ELF-1 (cell line): ENCODE data around the gene ELAPOR2.
"Not testable (repeated sequence)": the region's sequence is repeated elsewhere in the genome, so short reads cannot be mapped to it uniquely, and the experiment has no call there.

Source experiments
- DNase-seq: peaks from one replicate; pipeline ENCODE4 v3.0.0-alpha.2; 2016; ENCODE audit warnings: low read depth, low spot score

Gene ELAPOR2

DNA sequence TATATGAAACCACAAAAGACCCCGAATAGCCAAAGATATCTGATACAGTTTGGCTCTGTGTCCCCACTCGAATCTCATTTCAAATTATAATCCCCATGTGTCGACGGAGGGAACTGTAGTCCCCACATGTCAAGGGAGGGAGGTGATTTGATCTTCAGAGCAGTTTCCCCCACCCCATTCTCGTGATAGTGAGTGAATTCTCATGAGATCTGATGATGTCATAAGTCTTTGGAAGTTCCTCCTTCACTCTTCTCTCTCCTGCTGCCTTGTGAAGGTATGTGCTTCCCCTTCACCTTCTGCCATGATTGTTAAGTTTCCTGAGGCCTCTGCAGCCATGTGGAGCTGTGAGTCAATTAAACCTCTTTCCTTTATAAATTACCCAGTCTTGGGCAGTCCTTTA lies 13.0 kb downstream of the ELAPOR2 start:
- no peak for DNase-seq

DNA sequence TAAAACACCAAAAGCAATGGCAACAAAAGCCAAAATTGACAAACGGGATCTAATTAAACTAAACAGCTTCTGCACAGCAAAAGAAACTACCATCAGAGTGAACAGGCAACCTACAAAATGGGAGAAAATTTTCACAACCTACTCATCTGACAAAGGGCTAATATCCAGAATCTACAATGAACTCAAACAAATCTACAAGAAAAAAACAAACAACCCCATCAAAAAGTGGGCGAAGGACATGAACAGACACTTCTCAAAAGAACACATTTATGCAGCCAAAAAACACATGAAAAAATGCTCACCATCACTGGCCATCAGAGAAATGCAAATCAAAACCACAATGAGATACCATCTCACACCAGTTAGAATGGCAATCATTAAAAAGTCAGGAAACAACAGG lies 14.7 kb downstream of the ELAPOR2 start:
- DNase-seq = not testable (repeated sequence)

DNA sequence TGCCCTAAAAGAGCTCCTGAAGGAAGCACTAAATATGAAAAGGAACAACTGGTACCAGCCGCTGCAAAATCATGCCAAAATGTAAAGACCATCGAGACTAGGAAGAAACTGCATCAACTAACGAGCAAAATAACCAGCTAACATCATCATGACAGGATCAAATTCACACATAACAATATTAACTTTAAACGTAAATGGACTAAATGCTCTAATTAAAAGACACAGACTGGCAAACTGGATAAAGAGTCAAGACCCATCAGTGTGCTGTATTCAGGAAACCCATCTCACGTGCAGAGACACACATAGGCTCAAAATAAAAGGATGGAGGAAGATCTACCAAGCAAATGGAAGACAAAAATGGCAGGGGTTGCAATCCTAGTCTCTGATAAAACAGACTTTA lies 17.9 kb downstream of the ELAPOR2 start:
- not testable (repeated sequence) for DNase-seq

DNA sequence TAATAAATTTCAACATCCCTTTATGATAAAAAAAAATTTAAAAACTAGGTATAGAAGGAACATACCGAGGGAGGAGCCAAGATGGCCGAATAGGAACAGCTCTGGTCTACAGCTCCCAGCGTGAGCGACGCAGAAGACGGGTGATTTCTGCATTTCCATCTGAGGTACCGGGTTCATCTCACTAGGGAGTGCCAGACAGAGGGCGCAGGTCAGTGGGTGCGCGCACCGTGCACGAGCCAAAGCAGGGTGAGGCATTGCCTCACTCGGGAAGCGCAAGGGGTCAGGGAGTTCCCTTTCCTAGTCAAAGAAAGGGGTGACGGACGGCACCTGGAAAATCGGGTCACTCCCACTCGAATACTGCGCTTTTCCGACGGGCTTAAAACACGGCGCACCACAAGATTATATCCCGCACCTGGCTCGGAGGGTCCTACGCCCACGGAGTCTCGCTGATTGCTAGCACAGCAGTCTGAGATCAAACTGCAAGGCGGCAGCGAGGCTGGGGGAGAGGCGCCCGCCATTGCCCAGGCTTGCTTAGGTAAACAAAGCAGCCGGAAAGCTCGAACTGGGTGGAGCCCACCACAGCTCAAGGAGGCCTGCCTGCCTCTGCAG lies 19.7 kb downstream of the ELAPOR2 start:
- peak; percentile 11 for DNase-seq

DNA sequence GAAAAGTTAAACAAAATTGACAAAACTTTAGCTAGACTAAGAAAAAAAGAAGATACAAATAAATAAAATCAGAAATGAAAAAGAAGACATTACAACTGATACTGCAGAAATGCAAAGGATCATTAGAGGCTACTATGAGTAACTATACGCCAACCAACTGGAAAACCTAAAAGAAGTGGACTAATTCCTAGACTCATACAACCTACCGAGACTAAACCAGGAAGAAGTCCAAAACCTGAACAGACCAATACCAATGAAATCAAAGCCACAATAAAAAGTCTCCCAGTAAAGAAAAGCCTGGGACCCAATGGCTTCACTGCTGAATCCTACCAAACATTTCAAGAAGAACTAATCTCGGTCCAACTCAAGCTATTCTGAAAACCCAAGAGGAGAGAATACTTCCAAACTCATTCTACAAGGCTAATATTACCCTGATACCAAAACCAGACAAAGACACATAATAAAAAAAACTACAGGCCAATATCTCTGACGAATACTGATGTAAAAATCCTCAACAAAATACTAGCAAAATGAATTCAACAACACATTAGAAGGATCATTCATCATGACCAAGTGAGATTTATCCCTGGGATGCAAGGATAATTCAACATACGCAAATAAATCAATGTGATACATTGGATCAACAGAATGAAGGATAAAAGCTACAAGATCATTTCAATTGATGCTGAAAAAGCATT lies 20.3 kb downstream of the ELAPOR2 start:
- peak; percentile 11 for DNase-seq

DNA sequence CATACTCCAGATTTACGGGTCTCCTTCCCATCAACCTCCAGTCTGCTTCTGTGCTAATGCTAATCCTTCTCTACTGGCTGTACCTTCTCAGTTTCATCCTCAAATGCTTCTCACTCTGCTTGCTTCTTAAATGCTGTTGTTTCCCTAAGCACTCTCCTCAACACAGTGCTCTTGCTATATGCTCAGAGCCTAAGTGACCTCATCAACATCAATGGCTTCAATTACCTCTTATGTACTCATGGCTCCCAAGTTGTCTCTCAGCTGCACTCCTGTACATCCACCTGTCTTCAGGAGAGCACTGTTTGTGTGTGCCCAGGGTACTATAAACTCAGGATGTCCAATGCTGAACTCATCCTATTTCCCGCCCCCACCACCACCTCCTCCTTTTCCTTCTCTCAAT lies 22.5 kb downstream of the ELAPOR2 start:
- DNase-seq = no peak

DNA sequence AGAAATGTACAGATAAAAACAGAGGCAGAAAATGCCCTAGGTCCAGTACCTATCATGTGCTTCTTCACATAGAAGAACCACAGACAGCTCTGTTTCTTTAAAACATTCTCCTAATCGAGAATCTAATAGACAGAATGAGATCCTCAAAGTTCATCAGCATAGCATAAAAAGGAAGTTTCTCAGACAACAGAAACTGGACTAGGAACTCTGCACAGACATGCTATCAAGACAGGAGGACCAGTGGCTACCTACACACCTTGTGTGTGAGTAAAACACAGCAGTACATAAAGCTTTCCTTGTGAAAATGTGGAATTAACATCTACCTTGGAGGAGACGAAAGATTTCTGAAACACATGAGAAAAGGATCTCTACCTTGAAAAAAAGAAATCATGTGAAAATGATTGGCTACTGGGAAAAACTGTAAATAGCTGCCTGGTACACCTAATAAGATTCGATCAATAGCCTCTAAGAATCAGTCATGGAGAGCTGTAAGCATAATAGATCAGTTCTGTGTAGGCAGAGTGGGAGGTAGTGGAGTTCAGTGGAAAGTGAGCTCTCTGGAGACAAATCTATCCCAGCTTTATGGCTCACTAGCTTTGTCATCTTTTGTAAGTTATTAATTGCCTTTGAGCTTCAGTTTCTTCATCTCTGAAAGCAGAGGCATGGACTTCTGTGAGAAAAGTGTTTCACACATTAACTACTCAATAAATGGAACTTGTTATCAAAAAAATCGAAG lies 26.7 kb downstream of the ELAPOR2 start:
- no peak for DNase-seq

DNA sequence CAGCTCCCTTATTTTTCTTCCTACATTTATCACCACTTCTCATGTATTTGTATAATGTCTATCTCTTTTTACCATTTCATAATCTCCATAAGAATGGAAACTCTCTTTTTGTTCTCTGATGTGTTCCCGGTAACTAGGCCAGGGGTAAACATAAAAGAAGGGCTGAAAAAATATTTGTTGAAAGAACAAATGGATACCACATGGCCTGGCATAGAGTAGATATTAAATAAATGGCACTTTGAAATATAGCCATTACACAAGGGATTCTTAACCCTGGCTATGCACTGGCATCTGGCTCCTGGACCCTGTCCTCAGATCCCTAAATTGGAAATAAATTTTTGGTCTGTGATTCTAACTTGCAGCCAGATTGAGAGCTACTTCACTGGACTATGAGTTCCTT lies 30.4 kb downstream of the ELAPOR2 start:
- DNase-seq = no peak

DNA sequence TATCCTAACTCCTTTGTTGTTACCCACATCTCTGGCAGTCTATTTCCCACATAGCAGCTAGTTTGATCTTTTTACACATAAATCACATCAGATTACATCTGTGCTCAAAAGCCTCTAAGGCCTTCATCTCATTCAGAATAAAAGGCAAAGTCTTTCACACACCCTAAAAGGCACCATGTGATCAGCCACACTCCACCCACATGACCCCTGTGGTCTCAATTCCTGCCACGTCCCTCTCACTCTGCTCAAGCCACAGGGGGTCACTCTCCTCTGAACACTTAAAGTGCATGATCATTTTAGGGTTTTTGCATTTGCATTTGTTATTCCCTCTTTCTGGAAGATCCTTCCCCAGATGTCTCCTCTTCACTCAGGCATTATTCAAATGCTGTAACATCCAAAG lies 30.8 kb downstream of the ELAPOR2 start:
- DNase-seq = peak; percentile 2

DNA sequence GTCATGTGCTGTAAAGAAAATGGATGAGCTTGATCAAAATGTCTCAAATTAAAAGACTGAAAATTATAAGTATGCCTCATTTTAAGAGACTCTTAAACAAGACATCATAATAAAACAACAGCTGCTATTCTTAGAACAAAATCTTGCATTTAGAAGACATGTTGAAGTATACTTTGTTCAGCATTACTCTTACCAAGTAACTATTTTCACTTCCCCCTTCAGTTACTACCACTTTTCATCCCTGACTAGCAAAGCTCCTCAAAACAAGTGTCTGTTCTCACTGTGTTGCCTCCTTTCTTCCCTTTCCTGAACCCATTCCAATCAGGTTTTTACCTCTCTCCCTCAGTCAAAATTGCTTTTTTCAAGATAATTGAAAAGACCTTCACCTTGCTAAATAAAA lies 31.6 kb downstream of the ELAPOR2 start:
- no peak for DNase-seq

DNA sequence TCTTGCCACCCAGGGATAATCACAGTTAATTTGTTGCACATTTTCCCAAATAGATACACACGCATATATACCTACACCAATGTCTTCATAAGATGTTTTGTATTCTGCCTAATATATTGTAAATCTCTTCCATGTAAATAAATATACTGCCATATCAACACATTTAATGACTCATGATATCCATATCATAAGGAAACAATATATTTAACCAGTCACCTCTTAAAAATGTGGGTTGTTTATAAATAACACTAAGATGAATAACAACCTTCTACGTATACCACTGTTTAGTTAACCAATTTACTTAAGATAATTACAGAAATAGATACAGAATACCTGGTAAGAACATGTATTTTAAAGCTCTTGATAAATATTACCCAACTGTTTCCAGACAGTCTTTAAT lies 38.2 kb downstream of the ELAPOR2 start:
- DNase-seq = no peak

DNA sequence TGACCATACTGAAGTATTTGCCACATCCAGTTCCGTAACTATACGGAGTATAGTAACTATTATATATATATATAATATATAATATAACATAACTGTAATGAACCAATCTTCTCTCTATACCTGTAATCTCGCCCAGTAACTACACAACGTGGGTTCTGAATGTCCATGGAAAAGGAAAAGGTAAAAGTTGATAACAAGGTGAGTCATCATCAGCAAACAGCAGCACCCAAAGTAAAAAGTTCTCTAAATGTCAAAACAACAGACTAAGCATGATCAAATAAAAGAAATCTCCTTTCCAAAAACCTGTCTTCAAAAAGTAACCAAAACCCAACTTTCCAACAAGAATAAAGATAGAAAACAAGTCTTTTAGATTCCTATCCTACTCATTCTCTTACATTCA lies 42.8 kb downstream of the ELAPOR2 start:
- no peak for DNase-seq

DNA sequence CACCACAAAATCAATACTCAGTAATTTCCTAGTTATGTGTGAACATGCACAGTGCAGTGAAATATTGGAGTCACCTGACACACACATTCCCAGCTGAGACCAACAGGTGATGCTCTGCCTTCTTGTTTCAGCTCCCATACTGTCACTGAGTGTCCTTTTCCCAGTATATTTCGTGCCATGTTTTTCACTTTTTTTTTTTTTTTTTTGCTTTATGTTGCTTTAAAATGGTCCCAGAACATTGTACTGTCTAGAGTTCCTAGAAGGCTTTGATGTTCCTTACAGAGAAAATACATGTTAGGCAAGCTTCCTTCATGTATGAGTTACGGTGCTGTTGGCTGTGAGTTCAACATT lies 45.6 kb downstream of the ELAPOR2 start:
- DNase-seq = no peak

DNA sequence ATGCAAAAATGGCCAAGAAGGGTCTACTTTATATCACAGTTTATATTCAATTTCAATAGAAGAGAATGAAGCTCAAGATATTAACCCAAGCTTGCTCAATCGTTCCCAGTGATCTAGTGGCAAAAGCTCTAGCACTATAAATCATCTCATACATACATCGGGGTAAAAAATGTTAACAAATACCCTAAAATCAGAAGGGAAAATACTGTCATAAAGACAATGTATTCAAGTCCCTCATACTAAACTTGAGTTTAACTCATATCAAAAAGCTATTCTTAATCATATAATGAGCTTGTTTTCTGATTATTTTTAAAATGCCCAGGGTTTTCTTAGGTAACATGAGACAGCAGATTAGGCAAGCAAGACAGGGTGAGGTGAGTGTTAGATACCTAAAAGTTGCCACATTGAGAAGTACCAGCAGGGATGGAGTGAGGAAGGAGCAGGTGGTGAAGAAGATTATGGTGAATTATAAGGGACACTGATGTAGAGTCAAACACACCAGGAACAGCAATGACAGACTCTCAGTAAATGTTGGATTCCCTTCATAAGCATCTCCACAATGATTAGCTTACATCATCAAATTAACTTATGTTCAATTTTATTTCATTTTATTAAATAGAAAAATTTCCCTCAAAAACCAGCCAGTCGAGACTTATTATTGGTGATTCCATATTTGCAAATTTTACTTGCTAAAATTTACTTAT lies 46.2 kb downstream of the ELAPOR2 start:
- DNase-seq = no peak
